HG02588 (cell line): ENCODE results near the gene SLC2A13.
"Not testable (repeated sequence)": the region's sequence is repeated elsewhere in the genome, so short reads cannot be mapped to it uniquely, and the experiment has no call there.

ENCODE experiments used
- ATAC-seq: cut with Tn5 transposase; IDR thresholded peaks from one replicate; pipeline ENCODE4 v1.9.1; 2021; ENCODE audit warnings: mild to moderate bottlenecking, moderate library complexity; ENCODE audit not compliant: unreplicated experiment

SLC2A13 gene

DNA sequence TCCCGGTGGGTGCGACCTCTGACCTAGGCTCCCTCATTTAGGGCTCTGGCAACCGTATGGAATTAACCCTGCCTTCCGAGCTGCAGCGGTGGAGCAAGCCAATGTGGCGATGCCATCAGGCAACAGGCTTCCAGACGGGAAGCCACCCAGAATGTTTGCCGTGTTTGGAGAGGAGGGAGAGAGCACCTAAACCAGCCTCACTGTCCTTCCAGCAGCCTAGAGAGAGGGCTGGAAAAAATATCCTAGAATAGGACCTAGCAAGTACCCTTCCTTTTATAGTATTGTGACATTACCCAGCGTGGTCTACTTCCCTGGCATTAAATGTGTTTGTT is 287 bp upstream of the SLC2A13 start:
- ATAC-seq: no peak

DNA sequence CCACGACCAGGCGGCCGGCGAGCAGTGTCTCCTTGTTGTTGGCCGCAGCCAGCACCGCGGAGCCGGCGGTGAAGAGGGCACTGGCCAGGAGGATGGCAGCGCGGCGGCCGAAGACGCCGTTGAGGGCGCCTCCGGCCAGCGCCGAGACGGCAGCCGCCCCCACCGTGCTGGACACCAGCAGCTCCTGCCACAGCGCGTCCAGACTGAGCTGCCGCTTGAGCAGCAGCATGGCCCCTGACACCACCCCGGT is 691 bp downstream of the SLC2A13 start:
- ATAC-seq: peak; percentile 41

DNA sequence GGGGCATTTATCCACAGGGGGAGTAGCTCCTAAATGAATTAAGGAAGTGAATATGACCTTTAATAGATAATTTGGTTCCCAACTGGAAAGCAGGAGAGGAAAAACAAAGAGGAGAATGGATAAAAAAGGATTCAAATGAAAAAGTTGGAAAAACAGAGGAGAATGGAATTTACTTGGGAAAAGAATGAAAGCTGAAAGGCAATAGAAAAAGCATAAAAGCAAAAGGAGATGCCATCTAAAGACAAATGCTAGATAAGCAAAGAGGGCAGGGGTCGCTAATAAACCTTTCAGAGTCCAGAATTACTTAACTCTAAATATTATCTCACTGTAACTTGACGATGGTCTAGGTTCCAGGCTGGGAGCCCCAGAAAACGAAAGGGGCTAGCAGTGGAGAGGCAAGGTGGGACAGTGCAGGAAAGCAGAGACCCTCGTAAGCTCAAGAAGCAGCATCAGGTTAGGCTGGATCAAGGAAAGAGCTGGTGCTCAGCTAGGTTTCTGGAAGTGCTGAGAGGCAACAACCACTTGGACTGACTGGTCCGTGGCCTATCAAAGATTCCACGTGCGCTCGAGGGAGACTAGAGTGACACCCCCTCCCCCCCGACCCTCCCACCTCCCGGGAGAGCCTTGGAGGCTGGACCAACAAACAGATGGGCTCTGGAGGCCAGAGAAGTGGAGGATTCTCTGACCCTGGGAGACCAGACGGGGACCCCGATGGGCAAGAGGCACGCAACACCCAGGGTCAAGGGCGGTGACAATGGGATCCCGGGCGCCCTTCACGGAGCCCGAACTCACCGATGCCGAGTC is 1.2 kb downstream of the SLC2A13 start:
- no peak for ATAC-seq

DNA sequence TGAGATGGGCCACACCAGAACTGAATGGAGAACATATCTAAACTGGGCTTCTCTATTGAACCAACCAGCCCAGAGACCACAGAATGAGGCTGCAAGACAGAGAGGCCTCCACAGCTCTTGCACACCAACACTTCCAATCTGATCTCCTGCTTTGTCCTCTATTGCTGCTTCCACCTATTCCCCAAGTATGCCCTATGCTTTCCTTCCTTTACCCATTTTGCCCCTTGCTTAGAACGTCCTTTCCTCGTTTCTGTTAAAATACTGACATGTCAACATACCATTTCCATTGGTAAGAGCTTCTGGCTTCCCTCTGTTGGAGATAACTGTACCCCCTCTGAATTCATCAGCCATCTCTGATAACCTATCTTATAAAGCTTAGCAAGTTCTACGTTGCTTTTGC is 2.8 kb downstream of the SLC2A13 start:
- ATAC-seq: no peak

- no peak for ATAC-seq
Measured at GRCh38 chr12:40101747-40102146, 4.1 kb downstream of the SLC2A13 start.

DNA sequence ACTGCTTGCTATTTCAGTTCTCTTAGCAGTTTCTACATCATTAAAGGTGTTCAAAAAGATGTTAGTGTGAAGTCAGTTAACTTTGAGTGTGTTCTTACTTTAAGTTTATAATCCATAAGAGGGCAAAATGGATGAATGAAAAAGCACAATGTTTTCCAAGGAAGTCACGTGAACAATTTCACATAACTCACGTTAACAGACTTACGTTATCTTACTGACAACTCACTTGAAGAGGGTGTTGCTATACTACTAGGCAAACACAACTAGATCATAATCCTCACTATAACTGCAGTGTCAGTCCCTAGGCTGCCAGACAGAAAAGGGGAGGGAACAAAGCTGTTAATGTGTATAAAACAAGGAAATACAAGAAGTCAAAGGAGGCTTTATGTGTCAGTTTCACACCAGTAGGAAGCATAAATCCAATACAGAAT is 6.4 kb downstream of the SLC2A13 start:
- no peak for ATAC-seq

DNA sequence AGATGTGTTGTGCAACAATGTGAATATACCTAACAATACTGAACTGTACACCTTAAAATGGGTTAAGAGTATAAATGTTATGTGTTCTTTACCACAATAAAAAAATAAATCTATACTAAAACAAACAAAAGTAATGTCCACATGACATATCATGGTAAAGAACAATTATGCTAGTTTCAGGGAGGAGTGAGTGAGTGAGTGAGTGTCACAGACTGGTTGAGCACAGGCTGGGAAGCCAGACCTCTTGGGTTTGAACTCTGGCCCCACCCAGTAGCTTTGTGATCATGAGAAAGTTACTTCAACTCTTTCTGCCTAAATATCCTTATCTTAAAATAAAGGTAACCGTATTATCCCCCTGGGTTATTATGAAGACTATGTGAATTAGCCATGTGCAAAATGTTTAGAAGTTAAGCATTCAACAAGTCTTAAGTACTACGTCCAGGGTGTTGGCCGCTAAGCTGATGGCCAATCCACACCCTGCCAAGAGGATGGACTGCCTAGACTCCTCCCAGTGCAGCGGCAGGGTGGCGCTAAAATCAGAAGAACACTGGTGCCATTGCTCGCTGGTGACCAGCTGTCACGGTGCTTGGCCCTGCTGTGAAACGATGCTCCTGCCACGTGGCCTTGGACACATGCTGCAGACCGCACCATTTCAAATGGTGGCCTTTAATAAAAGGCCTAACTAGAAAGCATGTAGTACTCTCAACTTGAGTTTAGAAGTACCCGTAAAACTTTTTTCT is 7.3 kb downstream of the SLC2A13 start:
- ATAC-seq: no peak

GRCh38 chr12:40093512-40093911 is 12.4 kb downstream of the SLC2A13 start:
- ATAC-seq: no peak

DNA sequence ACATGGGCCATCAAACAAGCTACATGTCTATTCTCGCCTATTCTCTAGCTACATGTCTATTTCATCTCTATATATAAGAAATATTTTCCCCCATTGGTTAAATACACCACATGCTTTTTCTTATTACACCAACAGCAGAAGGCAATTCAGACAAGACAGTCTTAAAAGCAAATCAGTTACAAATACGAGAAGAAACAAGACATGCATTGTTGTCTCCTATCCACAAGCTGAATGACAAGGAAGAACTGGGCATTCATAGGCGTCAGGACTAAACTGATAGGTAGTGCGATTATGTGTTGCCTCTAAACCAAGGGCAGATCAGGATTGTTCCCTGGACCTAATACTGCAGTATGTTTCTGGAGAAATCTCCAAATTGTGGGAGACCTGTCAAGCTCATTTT is 19.4 kb downstream of the SLC2A13 start:
- no peak for ATAC-seq

DNA sequence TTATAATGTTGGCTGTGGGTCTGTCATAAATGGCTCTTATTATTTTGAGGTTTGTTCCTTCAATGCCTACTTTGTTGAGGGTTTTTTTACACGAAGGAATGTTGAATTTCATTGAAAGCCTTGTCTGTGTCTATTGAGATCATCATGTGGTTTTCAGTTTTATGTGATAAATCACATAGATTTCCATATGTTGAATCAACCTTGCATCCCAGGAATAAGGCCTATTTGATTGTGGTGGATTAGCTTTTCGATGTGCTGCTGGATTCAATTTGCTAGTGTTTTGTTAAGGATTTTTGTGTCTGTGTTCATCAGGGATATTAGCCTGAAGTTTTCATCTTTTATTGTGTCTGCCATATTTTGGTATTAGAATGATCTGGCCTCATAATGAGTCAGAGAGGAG is 27.6 kb downstream of the SLC2A13 start:
- ATAC-seq: no peak

DNA sequence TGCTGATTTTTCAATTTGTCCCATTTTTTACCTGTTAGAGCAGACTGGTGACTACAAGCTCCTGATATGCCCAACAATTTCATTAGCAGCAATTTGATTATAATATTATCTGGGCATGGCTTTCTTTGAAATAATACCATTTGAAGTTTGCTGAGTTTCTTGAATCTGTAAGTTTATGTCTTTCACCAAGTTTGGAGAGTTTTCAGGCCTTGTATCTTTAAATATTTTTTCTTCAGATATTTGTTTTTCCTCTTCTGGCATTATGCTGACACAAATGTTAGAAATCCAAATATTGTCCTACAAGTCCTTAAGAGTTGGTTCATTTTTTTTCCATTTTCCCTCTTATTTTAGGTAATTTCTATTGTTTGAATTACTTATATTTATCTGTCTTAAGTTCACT is 30.4 kb downstream of the SLC2A13 start:
- ATAC-seq: no peak

DNA sequence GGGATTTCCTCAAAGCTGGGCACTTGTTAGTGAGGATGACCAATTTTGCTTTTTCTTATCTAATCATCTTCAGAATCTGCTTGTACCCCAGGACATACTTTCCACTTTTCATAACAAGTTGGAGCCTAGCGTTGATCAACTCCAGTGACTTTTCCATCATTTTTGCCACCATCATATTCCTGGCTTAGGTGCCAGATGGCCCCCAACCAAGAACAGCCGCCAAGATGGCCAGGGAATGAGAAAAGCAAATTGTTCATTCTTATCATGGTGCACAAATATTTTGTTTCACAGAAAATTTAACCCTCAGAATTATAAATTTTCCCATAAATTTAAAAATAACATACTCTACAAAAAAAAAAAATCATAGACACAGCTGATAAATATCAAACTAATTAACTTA is 37.5 kb downstream of the SLC2A13 start:
- no peak for ATAC-seq

GRCh38 chr12:40065636-40066035 is 40.2 kb downstream of the SLC2A13 start:
- ATAC-seq: no peak

GRCh38 chr12:40063414-40063813 is 42.5 kb downstream of the SLC2A13 start:
- no peak for ATAC-seq

DNA sequence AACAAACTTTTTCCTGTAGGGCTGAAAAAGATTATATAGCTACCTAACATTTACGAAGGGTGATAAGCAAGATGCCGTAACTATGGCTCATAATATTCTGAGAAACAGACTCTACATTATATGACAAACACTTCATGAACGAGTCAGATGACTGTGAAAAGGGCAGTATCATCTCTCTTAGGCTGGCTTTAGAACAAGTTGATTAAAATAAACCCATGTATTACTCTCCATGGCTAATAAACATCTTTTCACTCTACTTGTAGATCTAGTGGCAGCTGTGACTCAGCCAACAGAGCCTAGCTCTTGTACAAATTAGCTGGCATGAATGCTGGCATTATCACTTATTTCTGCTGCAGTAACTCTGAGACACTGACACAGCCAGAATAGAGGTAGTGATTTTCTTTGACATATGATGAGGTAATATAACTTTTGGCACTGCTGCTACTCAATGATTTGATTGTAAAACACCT is 47.1 kb downstream of the SLC2A13 start:
- no peak for ATAC-seq

DNA sequence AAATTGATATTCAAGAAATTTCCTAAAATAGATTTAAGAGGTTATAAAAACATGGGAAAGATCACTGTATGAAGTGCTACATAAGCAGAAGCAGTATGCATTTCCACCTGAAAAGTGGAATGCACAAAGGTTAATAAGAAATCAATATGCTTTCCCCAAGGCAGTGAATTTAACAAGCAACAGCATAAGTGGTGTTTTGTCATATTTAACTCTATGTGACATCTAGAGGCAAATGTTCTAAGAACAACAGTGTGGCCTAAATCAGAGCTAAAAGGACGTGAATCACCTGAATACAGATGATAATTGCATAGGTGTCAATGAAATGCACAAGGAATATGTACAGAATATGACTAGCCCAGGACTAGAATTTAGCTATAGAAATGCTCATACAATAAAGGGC is 49.5 kb downstream of the SLC2A13 start:
- ATAC-seq: no peak

GRCh38 chr12:40055776-40056175 is 50.1 kb downstream of the SLC2A13 start:
- no peak for ATAC-seq

GRCh38 chr12:40055228-40055579 is 50.7 kb downstream of the SLC2A13 start:
- ATAC-seq: no peak

DNA sequence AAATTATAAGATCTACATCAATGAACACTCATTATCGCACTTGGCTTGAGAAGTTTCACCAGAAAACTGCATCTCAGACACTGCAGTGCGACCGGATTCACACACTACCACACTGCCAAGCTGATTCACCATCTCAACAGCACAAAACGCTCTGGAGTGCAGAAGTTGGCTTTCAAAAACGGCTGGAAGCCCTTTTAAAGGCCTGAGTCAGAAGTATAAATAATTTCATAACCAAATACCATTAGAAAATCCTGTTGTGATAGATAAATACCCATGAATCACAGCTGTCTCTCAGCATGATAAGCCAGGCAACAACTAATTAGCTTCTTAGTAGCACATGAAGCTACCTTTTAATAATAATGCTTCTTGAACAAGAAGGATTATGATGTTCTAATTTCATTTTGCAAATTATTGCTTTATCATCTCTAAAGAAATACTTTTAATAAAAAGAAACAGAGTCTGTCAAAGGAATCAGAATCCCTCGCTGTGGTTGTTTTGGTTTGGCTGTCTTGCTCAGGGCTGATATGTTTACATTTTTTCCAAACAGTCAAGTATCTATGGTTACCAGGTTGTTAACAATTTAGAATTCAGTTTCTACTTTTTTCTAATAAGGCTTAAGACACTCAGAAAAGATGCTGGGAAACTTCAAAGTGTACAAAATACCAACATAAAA is 51.2 kb downstream of the SLC2A13 start:
- no peak for ATAC-seq

- ATAC-seq: no peak
Measured at GRCh38 chr12:40049268-40049667, 56.6 kb downstream of the SLC2A13 start.

DNA sequence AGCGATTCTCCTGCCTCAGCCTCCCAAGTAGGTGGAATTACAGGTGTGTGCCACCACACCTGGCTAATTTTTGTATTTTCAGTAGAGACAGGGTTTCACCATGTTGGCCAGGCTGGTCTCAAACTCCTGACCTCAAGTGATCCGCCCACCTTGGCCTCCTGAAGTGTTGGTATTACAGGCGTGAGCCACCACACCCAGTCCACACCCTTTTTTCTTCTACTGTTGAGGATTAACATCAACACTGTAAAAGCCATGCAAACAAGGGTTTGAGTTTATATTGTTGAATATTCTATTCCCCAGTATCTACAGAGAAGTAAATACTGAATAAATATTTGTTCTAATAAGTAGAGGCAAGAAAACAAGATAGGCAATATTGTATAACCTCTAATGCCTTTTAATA is 58.9 kb downstream of the SLC2A13 start:
- ATAC-seq: not testable (repeated sequence)

DNA sequence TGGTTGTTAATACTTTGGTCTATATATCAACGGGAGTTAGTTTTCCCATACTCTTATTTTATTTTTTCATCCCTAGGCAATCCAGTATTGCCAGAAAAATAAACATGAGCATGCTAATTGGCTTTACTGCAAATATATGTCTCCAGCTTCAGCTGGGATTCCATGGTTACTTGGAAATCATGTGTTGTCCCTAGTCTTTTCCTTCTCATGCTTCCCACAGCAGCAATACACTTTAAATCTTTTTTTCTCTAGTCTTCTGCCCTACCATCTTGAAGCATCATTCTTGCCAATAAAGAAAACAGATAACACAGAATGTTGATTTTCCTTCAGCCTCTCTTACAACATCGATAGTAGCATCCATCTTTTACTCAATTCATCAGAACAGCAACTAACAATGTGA is 60.2 kb downstream of the SLC2A13 start:
- ATAC-seq: no peak
